C1 segment of cervical spinal cord (tissue), 14 donors: ENCODE measurements around the gene MORN5.
"Not testable (repeated sequence)": the region's sequence is repeated elsewhere in the genome, so short reads cannot be mapped to it uniquely, and the experiment has no call there.

Experiments
- DNase-seq, 14 donors: peaks; one replicate each; lab custom pipeline; 2025; lab: John Stamatoyannopoulos, UW

MORN5 gene

GRCh38 chr9:122159026-122159924 is at the start of gene MORN5, which contains the start of gene NDUFA8:
TSS of gene MORN5 (plus strand) at chr9:122159908. CDS start at chr9:122159973, 65 bp downstream.
TSS of gene NDUFA8 (minus strand) at chr9:122159779. CDS start at chr9:122159677, 102 bp downstream.
- DNase-seq = peak; percentile 29 to 95 (median 88)

- DNase-seq = no peak
These were observed 49.4 kb upstream of the MORN5 start for GRCh38 chr9:122110100-122110833.

GRCh38 chr9:122111413-122112085 is 48.2 kb upstream of the MORN5 start:
- no peak for DNase-seq

- DNase-seq = no peak
These were observed 47.5 kb upstream of the MORN5 start for GRCh38 chr9:122112238-122112637.

GRCh38 chr9:122113574-122113973 is 46.1 kb upstream of the MORN5 start:
- no peak for DNase-seq

GRCh38 chr9:122115176-122116035 is 44.3 kb upstream of the MORN5 start:
- DNase-seq = no peak

- DNase-seq = no peak
These were observed 43.7 kb upstream of the MORN5 start for GRCh38 chr9:122116040-122116439.

- no peak for DNase-seq
These were observed 43.1 kb upstream of the MORN5 start for GRCh38 chr9:122116448-122117173.

- not testable (repeated sequence) for DNase-seq
These were observed 42.5 kb upstream of the MORN5 start for GRCh38 chr9:122117241-122117640.

GRCh38 chr9:122118343-122119165 is 41.2 kb upstream of the MORN5 start:
- DNase-seq = no peak

GRCh38 chr9:122119166-122119521 is 40.6 kb upstream of the MORN5 start:
- DNase-seq = no peak

GRCh38 chr9:122119721-122120120 is 40.0 kb upstream of the MORN5 start:
- DNase-seq = no peak

GRCh38 chr9:122120316-122121071 is 39.2 kb upstream of the MORN5 start:
- DNase-seq = no peak

GRCh38 chr9:122121391-122121790 is 38.3 kb upstream of the MORN5 start:
- no peak for DNase-seq

- no peak for DNase-seq
These were observed 37.8 kb upstream of the MORN5 start for GRCh38 chr9:122121931-122122330.

- DNase-seq = no peak
These were observed 37.2 kb upstream of the MORN5 start for GRCh38 chr9:122122468-122122867.

- DNase-seq = peak in 12 of 14 donors; percentile 12 to 73 (median 50)
These were observed 36.6 kb upstream of the MORN5 start for GRCh38 chr9:122122903-122123632.

GRCh38 chr9:122124048-122124447 is 35.7 kb upstream of the MORN5 start:
- no peak for DNase-seq
